Keratinocyte (primary cell): ENCODE measurements around the gene PDILT. TPM values are rescaled to one million over a fixed set of nuclear protein-coding genes. Genes with fewer than 3 reads are reported as not detected.
"Not testable (repeated sequence)": the region's sequence is repeated elsewhere in the genome, so short reads cannot be mapped to it uniquely, and the experiment has no call there.

ENCODE experiments used
- DNase-seq: peaks from one replicate; pipeline ENCODE4 v3.0.0-alpha.2; 2011; ENCODE audit warnings: low read depth, missing footprints, low spot score
- FAIRE-seq: peaks from 2 replicates; lab custom pipeline; 2011; peaks lifted over from hg19 to GRCh38; lab: Jason Lieb, UNC
- H2AFZ ChIP-seq: 2 replicates; pipeline ENCODE4 v1.6.0; 2012; ENCODE audit warnings: low read length, control low read depth, inconsistent platforms; ENCODE audit not compliant: control insufficient read depth
- H3K27ac ChIP-seq: 2 replicates; pipeline ENCODE4 v1.5.1; 2011; ENCODE audit warnings: low read length; ENCODE audit not compliant: control insufficient read depth, insufficient read depth
- H3K27me3 ChIP-seq: 3 replicates; pipeline ENCODE4 v1.6.0; 2011; ENCODE audit warnings: low read length; ENCODE audit not compliant: control insufficient read depth, insufficient read depth; ENCODE audit errors: extremely low read depth
- H3K36me3 ChIP-seq, 2 experiments: 2 replicates in 1 of 2; 3 replicates in 1 of 2; pipeline ENCODE4 v1.5.1; 2011; ENCODE audit warnings: low read length in 2 of 2, mild to moderate bottlenecking in 1 of 2; ENCODE audit not compliant: control insufficient read depth in 2 of 2, insufficient read depth in 2 of 2; ENCODE audit errors: extremely low read depth in 1 of 2
- H3K4me1 ChIP-seq: 3 replicates; pipeline ENCODE4 v1.5.1; 2011; ENCODE audit warnings: low read length; ENCODE audit not compliant: control insufficient read depth, insufficient read depth; ENCODE audit errors: extremely low read depth
- H3K4me2 ChIP-seq: 3 replicates; pipeline ENCODE4 v1.6.0; 2011; ENCODE audit warnings: low read depth, low read length; ENCODE audit not compliant: control insufficient read depth, insufficient read depth; ENCODE audit errors: extremely low read depth
- H3K4me3 ChIP-seq, 3 experiments: fragments of 200-600 bp in 1 of 3; sonication (generic) in 1 of 3; 2 replicates in 2 of 3; 3 replicates in 1 of 3; pipeline ENCODE4 v1.5.1; 2011 to 2016; ENCODE audit warnings: low read length in 3 of 3, mild to moderate bottlenecking in 3 of 3, control low read depth in 2 of 3, inconsistent platforms in 1 of 3, low read depth in 1 of 3, mixed read lengths in 1 of 3, mixed run types in 1 of 3, moderate library complexity in 1 of 3; ENCODE audit not compliant: control insufficient read depth in 2 of 3, insufficient read depth in 2 of 3; ENCODE audit errors: extremely low read depth in 1 of 3
- H3K79me2 ChIP-seq: 2 replicates; pipeline ENCODE4 v1.6.0; 2012; ENCODE audit warnings: low read length; ENCODE audit not compliant: control insufficient read depth, insufficient read depth
- H3K9ac ChIP-seq: 3 replicates; pipeline ENCODE4 v1.6.0; 2011; ENCODE audit warnings: low read length; ENCODE audit not compliant: control insufficient read depth, insufficient read depth; ENCODE audit errors: extremely low read depth
- H3K9me1 ChIP-seq: 3 replicates; pipeline ENCODE4 v1.6.0; 2011; ENCODE audit warnings: low read length; ENCODE audit not compliant: control insufficient read depth, insufficient read depth; ENCODE audit errors: extremely low read depth
- H3K9me3 ChIP-seq: 2 replicates; pipeline ENCODE4 v1.5.1; 2012; ENCODE audit warnings: low read depth, low read length; ENCODE audit not compliant: control insufficient read depth
- H4K20me1 ChIP-seq: 3 replicates; pipeline ENCODE4 v1.6.0; 2011; ENCODE audit warnings: low read length; ENCODE audit not compliant: control insufficient read depth, insufficient read depth; ENCODE audit errors: extremely low read depth
- EZH2 ChIP-seq: IDR thresholded peaks from one replicate; pipeline ENCODE4 v1.6.1; 2012; ENCODE audit warnings: inconsistent platforms, mild to moderate bottlenecking, low read length, moderate library complexity
- dilution Hi-C: fragments of 300-500 bp; cut with MboI; formaldehyde crosslinking; loops from one replicate; pipeline ENCODE4 v1.7.0; 2020; ENCODE audit warnings: low sequenced_read_pairs; ENCODE audit not compliant: extremely low pct_ligation_motif_present
- polyA plus RNA-seq, 5 experiments: library from polyadenylated mRNA; depleted of rRNA in 3 of 5; stranded (reverse) in 3 of 5; stranded (forward) in 1 of 5; unstranded in 1 of 5; fragments of >200 nt; gene quantifications; 1 replicate in 1 of 5; 2 replicates in 3 of 5; 3 replicates in 1 of 5; pipeline versions ENCODE4 v1.2.1 to v1.2.3, GENCODE V29; 2011 to 2012; ENCODE audit warnings: missing spikeins in 2 of 5, low read depth in 1 of 5, low replicate concordance in 1 of 5
- TF ChIP-seq, protein P1 (sequence below), 3 experiments: IDR thresholded peaks in 1 of 3; conservative IDR thresholded peaks in 1 of 3; optimal IDR thresholded peaks in 1 of 3; 2 replicates in 2 of 3; 3 replicates in 1 of 3; pipeline versions ENCODE3 to v1.5.1; 2011; ENCODE audit warnings: low read length in 3 of 3, mild to moderate bottlenecking in 3 of 3, moderate library complexity in 2 of 3, control low read depth in 1 of 3, inconsistent platforms in 1 of 3; ENCODE audit not compliant: insufficient read depth in 2 of 3; ENCODE audit errors: extremely low read depth in 1 of 3

The PDILT gene
- polyA plus RNA-seq, 1 donor (not counting 4 experiments of a cell fraction or from before 2014, with no cell fraction given): not detected

DNA sequence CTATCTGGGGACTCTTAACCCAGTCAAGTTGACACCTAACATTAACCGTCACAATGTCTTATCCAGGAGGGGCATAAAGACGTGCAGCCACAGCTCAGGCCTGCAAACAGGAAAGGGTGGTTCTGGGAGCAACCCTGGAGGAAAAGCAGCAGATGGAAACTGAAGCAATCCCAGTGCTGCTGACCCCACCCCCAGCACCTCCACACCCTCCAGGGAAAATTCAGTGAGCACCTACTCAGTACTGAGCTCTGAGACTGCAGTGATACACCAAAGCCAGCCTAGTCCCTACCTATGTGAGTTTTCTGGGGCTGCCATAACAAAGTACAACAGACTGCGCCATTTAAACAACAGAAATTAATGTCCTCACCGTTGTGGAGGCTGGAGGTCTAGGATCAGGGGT lies 37.3 kb upstream of the PDILT start:
- not testable (repeated sequence) for H4K20me1 ChIP-seq

DNA sequence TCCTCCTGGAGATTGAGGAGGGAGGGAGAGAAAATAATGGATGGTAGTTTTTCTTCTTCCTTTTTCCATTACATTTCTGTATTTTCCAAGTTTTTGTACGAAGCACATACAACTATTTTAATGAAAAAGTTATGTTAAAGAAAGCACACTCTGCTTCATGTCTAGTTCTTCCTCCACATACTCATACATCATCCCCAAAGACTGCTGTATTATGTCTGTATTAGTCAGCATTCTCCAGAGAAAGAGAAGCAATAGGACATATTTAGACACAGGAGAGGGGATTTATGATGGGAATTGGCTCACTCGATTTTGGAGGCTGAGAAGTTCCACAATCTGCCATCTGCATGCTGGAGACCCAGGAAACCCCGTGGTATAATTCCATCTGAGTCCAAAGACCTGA lies 36.7 kb upstream of the PDILT start:
- Histone ChIP-seq H3K9ac (no peak overlapping the region), H3K9me1 (no peaks in the 10 kb centered on the region), H3K36me3 (no peaks in the 10 kb centered on the region), H3K27me3 (no peaks in the 10 kb centered on the region), H3K27ac (no peak overlapping the region), H3K4me1 (no peaks in the 10 kb centered on the region), H3K4me3 (no peak overlapping the region), H3K4me2 (no peak overlapping the region), H4K20me1 (no peaks in the 10 kb centered on the region), H2AFZ (no peak overlapping the region), H3K79me2 (no peaks in the 10 kb centered on the region), H3K9me3 (no peaks in the 10 kb centered on the region)
- TF ChIP-seq, protein P1, sequence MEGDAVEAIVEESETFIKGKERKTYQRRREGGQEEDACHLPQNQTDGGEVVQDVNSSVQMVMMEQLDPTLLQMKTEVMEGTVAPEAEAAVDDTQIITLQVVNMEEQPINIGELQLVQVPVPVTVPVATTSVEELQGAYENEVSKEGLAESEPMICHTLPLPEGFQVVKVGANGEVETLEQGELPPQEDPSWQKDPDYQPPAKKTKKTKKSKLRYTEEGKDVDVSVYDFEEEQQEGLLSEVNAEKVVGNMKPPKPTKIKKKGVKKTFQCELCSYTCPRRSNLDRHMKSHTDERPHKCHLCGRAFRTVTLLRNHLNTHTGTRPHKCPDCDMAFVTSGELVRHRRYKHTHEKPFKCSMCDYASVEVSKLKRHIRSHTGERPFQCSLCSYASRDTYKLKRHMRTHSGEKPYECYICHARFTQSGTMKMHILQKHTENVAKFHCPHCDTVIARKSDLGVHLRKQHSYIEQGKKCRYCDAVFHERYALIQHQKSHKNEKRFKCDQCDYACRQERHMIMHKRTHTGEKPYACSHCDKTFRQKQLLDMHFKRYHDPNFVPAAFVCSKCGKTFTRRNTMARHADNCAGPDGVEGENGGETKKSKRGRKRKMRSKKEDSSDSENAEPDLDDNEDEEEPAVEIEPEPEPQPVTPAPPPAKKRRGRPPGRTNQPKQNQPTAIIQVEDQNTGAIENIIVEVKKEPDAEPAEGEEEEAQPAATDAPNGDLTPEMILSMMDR (optimal IDR thresholded peaks at IDR 0.05 in 1 of 3, IDR thresholded peaks at IDR 0.05 in 1 of 3, conservative IDR thresholded peaks at IDR 0.05 in 1 of 3; ENCODE audit: extremely low read depth in 1 of 3, insufficient read depth in 2 of 3, low read length in 3 of 3): no peak
- TF ChIP-seq EZH2: no peak
- no peak for DNase-seq
- dilution Hi-C loops: no loop called here
- no peak for FAIRE-seq

More for the DNA sequence above, 37.3 kb upstream of the PDILT start:
- dilution Hi-C loops, H3K27me3 ChIP-seq, H3K9ac ChIP-seq, H3K9me1 ChIP-seq, H3K4me2 ChIP-seq, DNase-seq, H2AFZ ChIP-seq, H3K4me3 ChIP-seq, FAIRE-seq, H3K9me3 ChIP-seq, H3K27ac ChIP-seq, H3K36me3 ChIP-seq, H3K79me2 ChIP-seq, H3K4me1 ChIP-seq: not testable (repeated sequence)

DNA sequence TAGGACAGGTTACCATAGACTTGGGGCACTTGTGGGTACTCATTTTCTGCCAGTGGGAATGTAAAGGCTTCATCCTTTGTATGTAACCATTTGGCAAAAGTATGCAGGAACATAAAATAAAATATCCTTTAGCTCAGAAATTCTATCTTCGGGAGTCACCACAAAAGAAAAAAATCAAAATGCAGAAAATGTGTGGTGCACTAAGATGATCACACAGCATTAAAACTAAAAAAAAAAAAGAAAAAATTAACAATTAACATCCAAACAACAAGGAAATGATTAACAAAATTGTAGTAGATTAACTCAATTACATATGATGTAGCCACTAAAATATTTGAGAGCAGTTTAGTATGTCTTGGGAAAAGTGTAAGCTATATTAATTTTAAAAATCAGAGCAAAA lies 36.2 kb upstream of the PDILT start:
- H3K27me3 ChIP-seq, H3K9ac ChIP-seq, H3K36me3 ChIP-seq, H3K27ac ChIP-seq, H4K20me1 ChIP-seq, dilution Hi-C loops, DNase-seq, H3K79me2 ChIP-seq, H3K4me1 ChIP-seq, H3K9me3 ChIP-seq, H3K4me2 ChIP-seq, H3K9me1 ChIP-seq, FAIRE-seq, H2AFZ ChIP-seq, H3K4me3 ChIP-seq: not testable (repeated sequence)

- H4K20me1 ChIP-seq, H3K9me3 ChIP-seq, DNase-seq, H3K27me3 ChIP-seq, H3K4me2 ChIP-seq, FAIRE-seq, dilution Hi-C loops, H3K36me3 ChIP-seq, H3K9me1 ChIP-seq, H3K79me2 ChIP-seq, H3K9ac ChIP-seq, H3K4me3 ChIP-seq, H3K4me1 ChIP-seq, H3K27ac ChIP-seq, H2AFZ ChIP-seq: not testable (repeated sequence)
These were observed 35.3 kb upstream of the PDILT start for GRCh38 chr16:20439820-20440231.
